ENCODE data around the gene WDR38.

- TF ChIP-seq YY1 (IDR thresholded peaks at IDR 0.05; ENCODE audit: insufficient read depth, insufficient read length), result no peak
- no peak for TF ChIP-seq ZNF274 (IDR thresholded peaks at IDR 0.05; ENCODE audit: low read depth, low read length)
- TF ChIP-seq SUZ12 (IDR thresholded peaks at IDR 0.05; ENCODE audit: extremely low read depth, insufficient read depth, insufficient read length), result no peak
These were observed 22.2 kb downstream of the WDR38 start for GRCh38 chr9:124875501-124875900.
